Vagina (tissue), 2 donors: ENCODE measurements around the gene FBXL7.

Experiments used
- POLR2A ChIP-seq, 2 donors: fragments of 450-650 bp; IDR thresholded peaks; one replicate each; pipeline ENCODE4 v1.6.1; 2017; ENCODE audit warnings: antibody characterized with exemption in 2 of 2, mild to moderate bottlenecking in 2 of 2, moderate library complexity in 2 of 2
- TF ChIP-seq, protein P1 (sequence below), 3 experiments: fragments of 450-650 bp in 2 of 3; fragments of 200-600 bp in 1 of 3; sonication (generic) in 1 of 3; IDR thresholded peaks; one replicate each; pipeline ENCODE4 v1.5.1; 2017 to 2019; ENCODE audit warnings: antibody characterized with exemption in 3 of 3, mild to moderate bottlenecking in 2 of 3, moderate library complexity in 2 of 3

GRCh38 chr5:15472116-15472515, 27.9 kb upstream of the FBXL7 start:
- TF ChIP-seq, protein P1, sequence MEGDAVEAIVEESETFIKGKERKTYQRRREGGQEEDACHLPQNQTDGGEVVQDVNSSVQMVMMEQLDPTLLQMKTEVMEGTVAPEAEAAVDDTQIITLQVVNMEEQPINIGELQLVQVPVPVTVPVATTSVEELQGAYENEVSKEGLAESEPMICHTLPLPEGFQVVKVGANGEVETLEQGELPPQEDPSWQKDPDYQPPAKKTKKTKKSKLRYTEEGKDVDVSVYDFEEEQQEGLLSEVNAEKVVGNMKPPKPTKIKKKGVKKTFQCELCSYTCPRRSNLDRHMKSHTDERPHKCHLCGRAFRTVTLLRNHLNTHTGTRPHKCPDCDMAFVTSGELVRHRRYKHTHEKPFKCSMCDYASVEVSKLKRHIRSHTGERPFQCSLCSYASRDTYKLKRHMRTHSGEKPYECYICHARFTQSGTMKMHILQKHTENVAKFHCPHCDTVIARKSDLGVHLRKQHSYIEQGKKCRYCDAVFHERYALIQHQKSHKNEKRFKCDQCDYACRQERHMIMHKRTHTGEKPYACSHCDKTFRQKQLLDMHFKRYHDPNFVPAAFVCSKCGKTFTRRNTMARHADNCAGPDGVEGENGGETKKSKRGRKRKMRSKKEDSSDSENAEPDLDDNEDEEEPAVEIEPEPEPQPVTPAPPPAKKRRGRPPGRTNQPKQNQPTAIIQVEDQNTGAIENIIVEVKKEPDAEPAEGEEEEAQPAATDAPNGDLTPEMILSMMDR (IDR thresholded peaks at IDR 0.05) = no peak
- TF ChIP-seq POLR2A (IDR thresholded peaks at IDR 0.05) = no peak
